IMR-90 (cell line): ENCODE data around the gene OTOGL. TPM values are rescaled to one million over a fixed set of nuclear protein-coding genes. Genes with fewer than 3 reads are reported as not detected.

Source experiments
- ATAC-seq: fragments of 200-7000 bp; cut with Tn5 transposase; 2 replicates; pipeline ENCODE4 v1.9.1; 2020; ENCODE audit warnings: low read depth, mild to moderate bottlenecking, moderate library complexity
- BruUV-seq: library from RNA; stranded (reverse); fragments of 400-500 nt; replicated peaks from 2 replicates; lab custom pipeline; 2021; lab: Mats Ljungman, UMichigan
- CTCF ChIA-PET: fragments of 300-600 bp; formaldehyde crosslinking; extraction: SDS; loops from one replicate; lab custom pipeline; 2021; ENCODE audit warnings: antibody characterized with exemption; lab: Yijun Ruan, JAX
- POLR2A ChIA-PET: fragments of 300-600 bp; sonication (Branson Sonifier 250); formaldehyde crosslinking; loops from one replicate; lab custom pipeline; 2022; ENCODE audit warnings: antibody characterized with exemption; ENCODE audit not compliant: unreplicated experiment; lab: Charles Lee
- DNase-seq: peaks from one replicate; pipeline ENCODE4 v3.0.0; 2013
- H2AFZ ChIP-seq: replicated peaks from 2 replicates; pipeline ENCODE3; 2013; ENCODE audit warnings: low read length, mild to moderate bottlenecking; ENCODE audit not compliant: poor library complexity
- H2AK5ac ChIP-seq: 2 replicates; pipeline ENCODE4 v1.6.1; 2013; ENCODE audit warnings: low read depth, low read length, inconsistent platforms
- H2AK9ac ChIP-seq: replicated peaks from 2 replicates; pipeline ENCODE3; 2013; ENCODE audit warnings: mild to moderate bottlenecking, low read depth, low read length, moderate library complexity; ENCODE audit not compliant: poor library complexity
- H2BK120ac ChIP-seq: 2 replicates; pipeline ENCODE4 v1.6.1; 2013; ENCODE audit warnings: low read depth, low read length, inconsistent platforms
- H2BK15ac ChIP-seq: 3 replicates; pipeline ENCODE4 v1.6.1; 2013; ENCODE audit warnings: low read depth, low read length, inconsistent platforms
- H2BK20ac ChIP-seq: 2 replicates; pipeline ENCODE4 v1.6.1; 2013; ENCODE audit warnings: low read depth, mild to moderate bottlenecking, inconsistent platforms, low read length, moderate library complexity
- H2BK5ac ChIP-seq: 2 replicates; pipeline ENCODE4 v1.6.1; 2013; ENCODE audit warnings: mild to moderate bottlenecking, low read depth, low read length, inconsistent platforms; ENCODE audit not compliant: poor library complexity, severe bottlenecking
- H3K14ac ChIP-seq: replicated peaks from 2 replicates; pipeline ENCODE4 v1.6.1; 2013; ENCODE audit warnings: low read depth, low read length, inconsistent platforms
- H3K18ac ChIP-seq: 2 replicates; pipeline ENCODE4 v1.6.1; 2013; ENCODE audit warnings: low read depth, low read length, control low read depth
- H3K23ac ChIP-seq: 2 replicates; pipeline ENCODE4 v1.6.1; 2013; ENCODE audit warnings: low read depth, low read length, inconsistent platforms
- H3K27ac ChIP-seq: 2 replicates; pipeline ENCODE4 v1.5.1; 2013; ENCODE audit warnings: mild to moderate bottlenecking, control low read depth, low read length; ENCODE audit not compliant: insufficient read depth
- H3K27me3 ChIP-seq: 2 replicates; pipeline ENCODE4 v1.6.1; 2013; ENCODE audit warnings: low read length; ENCODE audit not compliant: control insufficient read depth, insufficient read depth
- H3K36me3 ChIP-seq: 2 replicates; pipeline ENCODE4 v1.6.1; 2013; ENCODE audit warnings: low read length, mixed read lengths; ENCODE audit not compliant: control insufficient read depth, insufficient read depth
- H3K4ac ChIP-seq: 2 replicates; pipeline ENCODE4 v1.6.1; 2013; ENCODE audit warnings: low read depth, low read length, inconsistent platforms
- H3K4me1 ChIP-seq: 2 replicates; pipeline ENCODE4 v1.6.1; 2013; ENCODE audit warnings: low read length, mixed read lengths; ENCODE audit not compliant: control insufficient read depth, insufficient read depth
- H3K4me2 ChIP-seq: 2 replicates; pipeline ENCODE4 v1.6.1; 2013; ENCODE audit warnings: low read depth, mild to moderate bottlenecking, control low read depth, low read length, moderate library complexity
- H3K4me3 ChIP-seq: 2 replicates; pipeline ENCODE4 v1.5.1; 2013; ENCODE audit warnings: low read depth, mild to moderate bottlenecking, control low read depth, low read length, moderate library complexity; ENCODE audit not compliant: insufficient read depth
- H3K56ac ChIP-seq: 2 replicates; pipeline ENCODE4 v1.6.1; 2013; ENCODE audit warnings: low read length, inconsistent platforms; ENCODE audit not compliant: insufficient read depth; ENCODE audit errors: extremely low read depth
- H3K79me1 ChIP-seq, 2 experiments: 2 replicates each; pipeline ENCODE4 v1.6.1; 2013; ENCODE audit warnings: low read length in 2 of 2, inconsistent platforms in 1 of 2, low read depth in 1 of 2
- H3K9ac ChIP-seq: 2 replicates; pipeline ENCODE4 v1.6.1; 2013; ENCODE audit warnings: low read depth, low read length, control low read depth
- H3K9me1 ChIP-seq: 2 replicates; pipeline ENCODE4 v1.6.1; 2013; ENCODE audit warnings: low read length, inconsistent platforms; ENCODE audit not compliant: insufficient read depth
- H3K9me3 ChIP-seq: 2 replicates; pipeline ENCODE4 v1.6.1; 2013; ENCODE audit warnings: low read length; ENCODE audit not compliant: control insufficient read depth, insufficient read depth
- H4K20me1 ChIP-seq: 2 replicates; pipeline ENCODE4 v1.6.1; 2013; ENCODE audit warnings: low read length, inconsistent platforms; ENCODE audit not compliant: insufficient read depth
- H4K5ac ChIP-seq: 2 replicates; pipeline ENCODE4 v1.6.1; 2013; ENCODE audit warnings: mild to moderate bottlenecking, low read depth, low read length, control low read depth
- H4K8ac ChIP-seq, 2 experiments: 2 replicates each; pipeline ENCODE4 v1.6.1; 2013; ENCODE audit warnings: low read depth in 2 of 2, low read length in 2 of 2, control low read depth in 1 of 2, inconsistent platforms in 1 of 2
- H4K91ac ChIP-seq: 2 replicates; pipeline ENCODE4 v1.6.1; 2013; ENCODE audit warnings: low read depth, low read length, inconsistent platforms; ENCODE audit not compliant: insufficient read depth
- BHLHE40 ChIP-seq: fragments of 150-350 bp; IDR thresholded peaks from 2 replicates; pipeline ENCODE4 v1.6.1; 2016; ENCODE audit warnings: mild to moderate bottlenecking, low read depth, low read length
- CEBPB ChIP-seq: IDR thresholded peaks from 2 replicates; pipeline ENCODE4 v1.6.1; 2012; ENCODE audit warnings: low read depth, low read length, improper control_type of control experiment
- CHD1 ChIP-seq: IDR thresholded peaks from 2 replicates; pipeline ENCODE4 v1.6.1; 2012; ENCODE audit warnings: low read depth, low read length, improper control_type of control experiment
- FOS ChIP-seq: fragments of 150-350 bp; IDR thresholded peaks from 2 replicates; pipeline ENCODE4 v1.6.1; 2016; ENCODE audit warnings: low read depth, low read length
- MAFK ChIP-seq: IDR thresholded peaks from 2 replicates; pipeline ENCODE4 v1.6.1; 2012; ENCODE audit warnings: low read depth, low read length, improper control_type of control experiment
- MAZ ChIP-seq: IDR thresholded peaks from 2 replicates; pipeline ENCODE4 v1.6.1; 2012; ENCODE audit warnings: low read depth, mild to moderate bottlenecking, low read length, improper control_type of control experiment, moderate library complexity, borderline replicate concordance
- MXI1 ChIP-seq: IDR thresholded peaks from 2 replicates; pipeline ENCODE4 v1.6.1; 2012; ENCODE audit warnings: low read depth, mild to moderate bottlenecking, low read length, moderate library complexity, borderline replicate concordance
- NFE2L2 ChIP-seq: fragments of 150-350 bp; IDR thresholded peaks from 2 replicates; pipeline ENCODE4 v1.6.1; 2016; ENCODE audit warnings: low read depth, mild to moderate bottlenecking, low read length
- POLR2A ChIP-seq: IDR thresholded peaks from 2 replicates; pipeline ENCODE4 v1.6.1; 2012; ENCODE audit warnings: mild to moderate bottlenecking, low read depth, low read length
- RAD21 ChIP-seq: IDR thresholded peaks from 2 replicates; pipeline ENCODE4 v1.6.1; 2012; ENCODE audit warnings: low read length, improper control_type of control experiment
- RCOR1 ChIP-seq: IDR thresholded peaks from 2 replicates; pipeline ENCODE4 v1.6.1; 2012; ENCODE audit warnings: mild to moderate bottlenecking, low read length, improper control_type of control experiment; ENCODE audit not compliant: insufficient replicate concordance
- RFX5 ChIP-seq: IDR thresholded peaks from 2 replicates; pipeline ENCODE4 v1.8.0; 2012; ENCODE audit warnings: low read depth, mild to moderate bottlenecking, low read length, moderate library complexity
- SMC3 ChIP-seq: fragments of 150-350 bp; IDR thresholded peaks from 2 replicates; pipeline ENCODE4 v1.6.1; 2016; ENCODE audit warnings: low read depth, mild to moderate bottlenecking, antibody characterized with exemption, low read length, moderate library complexity
- WGBS, 2 experiments: methylation state at CpG; one replicate each; pipeline versions ENCODE4 v1.1.5 to v1.1.7; 2013; ENCODE audit warnings: missing lambda C conversion rate in 2 of 2; ENCODE audit not compliant: insufficient read length in 1 of 2; ENCODE audit errors: extremely low coverage in 2 of 2; 5-methylcytosine and 5-hydroxymethylcytosine counted together
- dilution Hi-C: fragments of 300-500 bp; cut with HindIII; formaldehyde crosslinking; loops from one replicate; pipeline ENCODE4 v1.14.3; 2018; ENCODE audit warnings: low sequenced_read_pairs; ENCODE audit not compliant: unreplicated experiment
- in situ Hi-C: fragments of 300-500 bp; cut with MboI; formaldehyde crosslinking; loops from 3 replicates; pipeline ENCODE4 v1.14.3; 2019; ENCODE audit warnings: low sequenced_read_pairs, inconsistent platforms, mixed read lengths
- intact Hi-C: fragments of 100-400 bp; cut with micrococcal nuclease; formaldehyde crosslinking; loops from 2 replicates; pipeline ENCODE4 v1.10.0; 2022
- polyA plus RNA-seq, 3 experiments: library from polyadenylated mRNA; depleted of rRNA; stranded (reverse); fragments of >200 nt; gene quantifications; 2 replicates each; pipeline ENCODE4 v1.2.3, GENCODE V29; 2012; ENCODE audit warnings: low replicate concordance in 1 of 3
- total RNA-seq: library from RNA; depleted of rRNA; stranded (reverse); fragments of >200 nt; gene quantifications from 2 replicates; pipeline ENCODE4 v1.2.3, GENCODE V29; 2012
- TF ChIP-seq, protein P1 (sequence below): fragments of 150-350 bp; IDR thresholded peaks from 2 replicates; pipeline ENCODE4 v1.6.1; 2016; ENCODE audit warnings: low read depth, mild to moderate bottlenecking, low read length, moderate library complexity, borderline replicate concordance
- TF ChIP-seq, protein P2 (sequence below): conservative IDR thresholded peaks from 2 replicates; pipeline ENCODE4 v1.5.1; 2012; ENCODE audit warnings: mild to moderate bottlenecking, low read depth, low read length, improper control_type of control experiment
- TF ChIP-seq, protein P3 (sequence below): fragments of 150-350 bp; IDR thresholded peaks from 2 replicates; pipeline ENCODE4 v1.6.1; 2017; ENCODE audit warnings: mild to moderate bottlenecking, antibody characterized with exemption, low read length, low read depth

The OTOGL gene
- total and polyA plus RNA-seq, 2 of the 4 experiments (the other 2 are of a cell fraction), result 0.10 to 0.18 TPM

DNA sequence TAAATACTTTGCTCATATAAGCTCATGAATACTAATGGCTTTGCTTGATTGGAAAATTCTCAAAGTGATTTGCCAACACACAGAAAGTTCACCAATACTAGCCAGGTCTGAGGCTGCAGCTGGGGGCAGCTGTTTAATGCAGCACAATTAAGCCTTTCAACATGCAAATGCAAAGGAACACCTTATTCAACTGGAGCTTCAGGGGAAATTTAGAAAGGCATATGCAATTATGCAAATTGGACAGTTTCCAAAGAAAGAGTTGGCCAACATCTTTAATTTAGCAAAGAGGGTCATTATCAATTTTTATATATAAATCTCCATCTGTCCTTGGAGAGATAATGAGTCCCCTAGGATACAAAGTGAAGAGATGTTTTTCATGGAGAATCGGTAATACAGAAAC lies 40.2 kb upstream of the OTOGL start:
- H3K4me3 ChIP-seq, result no peak overlapping the region
- no peak overlapping the region for H3K56ac ChIP-seq
- intact Hi-C loops, result no loop called here
- no peak overlapping the region for H3K4ac ChIP-seq
- no peak overlapping the region for H4K91ac ChIP-seq
- H3K36me3 ChIP-seq, result no peaks in the 10 kb centered on the region
- H3K9ac ChIP-seq, result no peak overlapping the region
- H2BK120ac ChIP-seq, result no peak overlapping the region
- no peak overlapping the region for H2AK5ac ChIP-seq
- no peaks in the 10 kb centered on the region for H4K20me1 ChIP-seq
- TF ChIP-seq CHD1 (no peak), MXI1 (no peak), RAD21 (no peak), MAZ (no peak), SMC3 (no peak), POLR2A (no peak), RFX5 (no peak), MAFK (no peak), NFE2L2 (no peak), FOS (no peak), RCOR1 (no peak), BHLHE40 (no peak), CEBPB (no peak)
- TF ChIP-seq, protein P1, sequence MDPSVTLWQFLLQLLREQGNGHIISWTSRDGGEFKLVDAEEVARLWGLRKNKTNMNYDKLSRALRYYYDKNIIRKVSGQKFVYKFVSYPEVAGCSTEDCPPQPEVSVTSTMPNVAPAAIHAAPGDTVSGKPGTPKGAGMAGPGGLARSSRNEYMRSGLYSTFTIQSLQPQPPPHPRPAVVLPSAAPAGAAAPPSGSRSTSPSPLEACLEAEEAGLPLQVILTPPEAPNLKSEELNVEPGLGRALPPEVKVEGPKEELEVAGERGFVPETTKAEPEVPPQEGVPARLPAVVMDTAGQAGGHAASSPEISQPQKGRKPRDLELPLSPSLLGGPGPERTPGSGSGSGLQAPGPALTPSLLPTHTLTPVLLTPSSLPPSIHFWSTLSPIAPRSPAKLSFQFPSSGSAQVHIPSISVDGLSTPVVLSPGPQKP, result no peak
- TF ChIP-seq, protein P2, sequence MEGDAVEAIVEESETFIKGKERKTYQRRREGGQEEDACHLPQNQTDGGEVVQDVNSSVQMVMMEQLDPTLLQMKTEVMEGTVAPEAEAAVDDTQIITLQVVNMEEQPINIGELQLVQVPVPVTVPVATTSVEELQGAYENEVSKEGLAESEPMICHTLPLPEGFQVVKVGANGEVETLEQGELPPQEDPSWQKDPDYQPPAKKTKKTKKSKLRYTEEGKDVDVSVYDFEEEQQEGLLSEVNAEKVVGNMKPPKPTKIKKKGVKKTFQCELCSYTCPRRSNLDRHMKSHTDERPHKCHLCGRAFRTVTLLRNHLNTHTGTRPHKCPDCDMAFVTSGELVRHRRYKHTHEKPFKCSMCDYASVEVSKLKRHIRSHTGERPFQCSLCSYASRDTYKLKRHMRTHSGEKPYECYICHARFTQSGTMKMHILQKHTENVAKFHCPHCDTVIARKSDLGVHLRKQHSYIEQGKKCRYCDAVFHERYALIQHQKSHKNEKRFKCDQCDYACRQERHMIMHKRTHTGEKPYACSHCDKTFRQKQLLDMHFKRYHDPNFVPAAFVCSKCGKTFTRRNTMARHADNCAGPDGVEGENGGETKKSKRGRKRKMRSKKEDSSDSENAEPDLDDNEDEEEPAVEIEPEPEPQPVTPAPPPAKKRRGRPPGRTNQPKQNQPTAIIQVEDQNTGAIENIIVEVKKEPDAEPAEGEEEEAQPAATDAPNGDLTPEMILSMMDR, result no peak
- TF ChIP-seq, protein P3, sequence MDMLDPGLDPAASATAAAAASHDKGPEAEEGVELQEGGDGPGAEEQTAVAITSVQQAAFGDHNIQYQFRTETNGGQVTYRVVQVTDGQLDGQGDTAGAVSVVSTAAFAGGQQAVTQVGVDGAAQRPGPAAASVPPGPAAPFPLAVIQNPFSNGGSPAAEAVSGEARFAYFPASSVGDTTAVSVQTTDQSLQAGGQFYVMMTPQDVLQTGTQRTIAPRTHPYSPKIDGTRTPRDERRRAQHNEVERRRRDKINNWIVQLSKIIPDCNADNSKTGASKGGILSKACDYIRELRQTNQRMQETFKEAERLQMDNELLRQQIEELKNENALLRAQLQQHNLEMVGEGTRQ, result no peak
- H3K79me1 ChIP-seq, result no peaks in the 10 kb centered on the region
- H2AFZ ChIP-seq, result no peak overlapping the region
- WGBS, 2 experiments, result no CpG with 5 or more reads among the region's 1 CpG
- DNase-seq (no peak), ATAC-seq (no peak)
- H3K4me1 ChIP-seq, result peaks cover 2% of the 10 kb centered on the region; the same call in 1 of the 2 replicates
- H4K5ac ChIP-seq, result no peak overlapping the region
- H2BK20ac ChIP-seq, result no peak overlapping the region
- H3K23ac ChIP-seq, result no peak overlapping the region
- in situ Hi-C loops, result no loop called here
- H3K14ac ChIP-seq, result no peak overlapping the region
- no peaks in the 10 kb centered on the region for H3K9me3 ChIP-seq
- no peak overlapping the region for H2BK5ac ChIP-seq
- dilution Hi-C loops, result no loop called here
- no peaks in the 10 kb centered on the region for H3K27me3 ChIP-seq
- no peak overlapping the region for H2AK9ac ChIP-seq
- POLR2A ChIA-PET, result no interaction called here
- no peaks in the 10 kb centered on the region for H3K9me1 ChIP-seq
- H3K4me2 ChIP-seq, result no peak overlapping the region
- no TSS peak for BruUV-seq
- no peak overlapping the region for H2BK15ac ChIP-seq
- H3K27ac ChIP-seq, result no peak overlapping the region
- CTCF ChIA-PET, result interaction anchor here (0.8 to 1.1 kb wide), 2 partner anchors 11 to 12 kb away, joined by 3 to 4 read pairs; no protein-coding TSS in a partner anchor
- H4K8ac ChIP-seq, result no peak overlapping the region
- H3K18ac ChIP-seq, result no peak overlapping the region
